GM12891 (cell line): ENCODE measurements around the gene TSFM.

Experiments used
- PAX5 ChIP-seq: IDR thresholded peaks from 2 replicates; pipeline ENCODE4 v1.6.1; 2011; ENCODE audit warnings: low read length, moderate library complexity, mild to moderate bottlenecking; ENCODE audit not compliant: insufficient read depth, severe bottlenecking
- POLR2A ChIP-seq: IDR thresholded peaks from 2 replicates; pipeline ENCODE4 v1.6.1; 2011; ENCODE audit warnings: low read depth, low read length, control low read depth
- POLR2AphosphoS5 ChIP-seq: IDR thresholded peaks from 2 replicates; pipeline ENCODE4 v1.6.1; 2011; ENCODE audit warnings: low read depth, low read length, control low read depth
- POU2F2 ChIP-seq: IDR thresholded peaks from 2 replicates; pipeline ENCODE4 v1.6.1; 2011; ENCODE audit warnings: low read depth, mild to moderate bottlenecking, control low read depth, low read length, moderate library complexity
- SPI1 ChIP-seq: IDR thresholded peaks from 2 replicates; pipeline ENCODE4 v1.6.1; 2011; ENCODE audit warnings: low read depth, low read length, control low read depth
- TAF1 ChIP-seq: IDR thresholded peaks from 2 replicates; pipeline ENCODE4 v1.6.1; 2011; ENCODE audit warnings: low read depth, low read length, control low read depth

DNA sequence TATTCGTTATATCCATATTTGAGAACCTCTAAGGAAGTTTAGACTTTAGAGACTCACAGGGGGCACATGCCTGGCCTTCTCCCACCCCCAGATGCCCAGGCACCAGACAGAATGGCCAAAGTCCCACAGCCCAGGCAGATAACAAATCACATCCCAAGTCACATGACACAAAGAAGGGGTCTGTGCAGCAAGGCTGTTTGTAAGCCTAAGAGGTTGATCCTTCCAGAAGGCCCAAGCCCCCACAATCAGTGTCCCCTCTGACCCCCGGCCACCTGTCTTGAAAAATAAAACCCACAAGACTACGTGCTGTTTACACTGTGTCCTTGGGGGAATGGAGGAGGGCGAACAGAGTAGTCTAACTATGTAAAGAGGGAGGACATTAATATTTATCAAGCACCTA, 58.9 kb downstream of the TSFM start:
- no peak for TF ChIP-seq POLR2A
- no peak for TF ChIP-seq POLR2AphosphoS5
- TF ChIP-seq TAF1 = no peak
- TF ChIP-seq SPI1 = no peak
- no peak for TF ChIP-seq PAX5
- TF ChIP-seq POU2F2 = no peak
